ENCODE results near the gene WHRN. TPM values are rescaled to one million over a fixed set of nuclear protein-coding genes. Genes with fewer than 3 reads are reported as not detected.

WHRN gene
- total and polyA plus RNA-seq, 2 of the 8 experiments (the other 6 are each of a cell fraction or from before 2014, with no cell fraction given): 4.4 to 7.7 TPM

GRCh38 chr9:114442022-114442421 lies 63.3 kb downstream of the WHRN start:
- no peak overlapping the region for H4K8ac ChIP-seq (ENCODE audit: extremely low read depth, insufficient read depth, low read length)
- no peak overlapping the region for H3K27ac ChIP-seq (ENCODE audit: low read depth, low read length)
- no peak overlapping the region for H3K23ac ChIP-seq (ENCODE audit: insufficient read length)
- no peaks in the 10 kb centered on the region for H4K20me1 ChIP-seq (replicated peaks in 1 of 2; ENCODE audit: control insufficient read depth in 1 of 2, insufficient read depth in 2 of 2, low read length in 2 of 2)
- H3K36me3 ChIP-seq (ENCODE audit: control insufficient read depth in 2 of 4, insufficient read depth in 4 of 4, low read length in 3 of 4): no peaks in the 10 kb centered on the region
- no peak overlapping the region for H3K4ac ChIP-seq (replicated peaks; ENCODE audit: insufficient read length, low read depth, low read length)
- no peak overlapping the region for H4K5ac ChIP-seq (ENCODE audit: insufficient read length, low read depth, low read length)
- no peak overlapping the region for H3K4me3 ChIP-seq (ENCODE audit: extremely low read depth in 1 of 4, insufficient read depth in 2 of 4, low read depth in 3 of 4, low read length in 4 of 4)
- H2BK5ac ChIP-seq (ENCODE audit: low read depth, low read length): no peak overlapping the region
- POLR2A ChIA-PET (ENCODE audit: partially characterized antibody): interaction anchor here (1.2 kb wide), 1 partner anchor 169 kb away, joined by 3 read pairs; the partner anchor contains the start of gene TMEM268
- CTCF ChIA-PET (ENCODE audit: partially characterized antibody): interaction anchor here (0.9 kb wide), 1 partner anchor 45 kb away, joined by 3 read pairs; no protein-coding TSS in a partner anchor
- no peaks in the 10 kb centered on the region for H3K4me1 ChIP-seq (replicated peaks in 1 of 4; ENCODE audit: control insufficient read depth in 3 of 4, insufficient read depth in 4 of 4, low read length in 3 of 4)
- H3K56ac ChIP-seq (replicated peaks; ENCODE audit: insufficient read length, low read depth, low read length): no peak overlapping the region
- FAIRE-seq (no peak), DNase-seq (ENCODE audit: low read depth in 1 of 2, low spot score in 2 of 2) (no peak)
- H2BK120ac ChIP-seq (replicated peaks; ENCODE audit: low read depth, low read length): no peak overlapping the region
- H3K79me2 ChIP-seq (ENCODE audit: control insufficient read depth in 1 of 2, insufficient read depth in 2 of 2, low read length in 2 of 2): no peaks in the 10 kb centered on the region
- H3K9me3 ChIP-seq (ENCODE audit: insufficient read depth in 2 of 2, low read depth in 1 of 2, low read length in 1 of 2): no peaks in the 10 kb centered on the region
- no peak overlapping the region for H3K4me2 ChIP-seq (ENCODE audit: insufficient read depth in 1 of 2, low read depth in 2 of 2, low read length in 2 of 2)
- no peak overlapping the region for H2AK5ac ChIP-seq (ENCODE audit: low read depth, low read length)
- H3K18ac ChIP-seq (ENCODE audit: extremely low read depth, low read length): no peak overlapping the region
- no peak overlapping the region for H2BK12ac ChIP-seq (ENCODE audit: low read depth, low read length)
- H3K27me3 ChIP-seq (replicated peaks in 1 of 4; ENCODE audit: control insufficient read depth in 3 of 4, extremely low read depth in 1 of 4, insufficient read depth in 3 of 4, low read length in 3 of 4): no peaks in the 10 kb centered on the region
- H2AFZ ChIP-seq (ENCODE audit: low read length): no peak overlapping the region
- no peak overlapping the region for H4K91ac ChIP-seq (replicated peaks; ENCODE audit: insufficient read length, low read length)
- no peak overlapping the region for H2BK20ac ChIP-seq (ENCODE audit: low read length)
- H3K79me1 ChIP-seq (ENCODE audit: low read depth, low read length): no peaks in the 10 kb centered on the region
- no peak overlapping the region for H3K14ac ChIP-seq (ENCODE audit: insufficient read length)
- no peak overlapping the region for H3K9ac ChIP-seq (replicated peaks in 1 of 4; ENCODE audit: extremely low read depth in 1 of 4, low read depth in 3 of 4, low read length in 3 of 4)
- 76% methylated on average over 1 of the region's 1 CpG; no CpG with 5 or more reads in 1 of the 2 experiments for WGBS, 2 experiments (ENCODE audit: extremely low coverage in 1 of 2, insufficient coverage in 1 of 2, insufficient read length in 1 of 2, insufficient replicate concordance in 2 of 2, low coverage in 1 of 2, low lambda C conversion rate in 2 of 2, missing lambda C conversion rate in 1 of 2)
- no peak overlapping the region for H2BK15ac ChIP-seq (ENCODE audit: low read length)
- H3K23me2 ChIP-seq (ENCODE audit: low read depth, low read length): no peaks in the 10 kb centered on the region; the same call in 1 of the 2 replicates
- TF ChIP-seq PHF8 (conservative IDR thresholded peaks at IDR 0.05; ENCODE audit: low read depth, low read length): no peak

All from H1 (cell line).